ENCODE data around the gene WNK2.
"Not testable (repeated sequence)": the region's sequence is repeated elsewhere in the genome, so short reads cannot be mapped to it uniquely, and the experiment has no call there.

Gene WNK2

GRCh38 chr9:93183663-93184431 is at the start of gene WNK2:
Gene WNK2, plus strand, starts transcription at chr9:93184139. Its CDS starts 791 bp downstream, at chr9:93184930.
- DNase-seq (ENCODE audit: low spot score) = peak; percentile 59

DNA sequence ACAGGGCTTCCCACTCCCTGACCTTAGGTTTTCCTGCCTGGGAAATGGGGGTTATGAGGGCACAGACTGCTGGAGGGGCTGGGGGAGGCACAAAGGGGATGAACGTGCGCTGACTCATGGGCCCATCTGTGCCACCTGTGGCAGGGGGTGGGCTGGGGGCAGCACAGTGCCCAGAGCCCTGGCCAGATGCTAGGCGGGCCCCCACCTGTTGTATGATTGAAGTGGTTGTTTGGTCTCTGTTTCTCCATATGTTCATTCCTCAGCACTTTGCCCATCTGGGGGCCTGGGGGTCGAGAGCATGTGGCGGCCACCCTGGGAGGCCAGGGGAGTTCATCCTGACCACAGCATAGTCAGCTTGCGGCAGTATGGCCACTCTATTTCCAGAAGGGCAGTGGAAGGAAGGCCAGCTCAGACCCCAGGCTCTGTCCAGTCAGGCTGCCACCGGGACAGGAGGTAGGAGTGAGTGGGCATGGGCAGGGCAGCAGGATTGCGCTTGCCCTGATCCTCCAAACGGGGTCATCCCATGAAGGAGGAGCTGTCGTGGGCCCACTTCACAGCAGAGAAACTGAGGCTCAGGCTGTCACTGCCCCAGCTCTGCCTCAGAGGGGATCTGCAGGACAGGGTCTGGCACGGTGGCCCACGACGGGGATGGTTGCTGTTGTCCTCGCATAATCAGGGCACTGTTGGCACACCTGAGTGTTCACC is 49.0 kb upstream of the WNK2 start:
- no peak for DNase-seq (ENCODE audit: low spot score)

GRCh38 chr9:93136011-93136440 is 47.9 kb upstream of the WNK2 start:
- DNase-seq (ENCODE audit: low spot score) = peak; percentile 85

- no peak for DNase-seq (ENCODE audit: low spot score)
Observed at GRCh38 chr9:93137362-93137761, 46.6 kb upstream of the WNK2 start.

GRCh38 chr9:93138171-93138764 is 45.7 kb upstream of the WNK2 start:
- no peak for DNase-seq (ENCODE audit: low spot score)

- DNase-seq (ENCODE audit: low spot score) = no peak
Observed at GRCh38 chr9:93139365-93140182, 44.4 kb upstream of the WNK2 start.

DNA sequence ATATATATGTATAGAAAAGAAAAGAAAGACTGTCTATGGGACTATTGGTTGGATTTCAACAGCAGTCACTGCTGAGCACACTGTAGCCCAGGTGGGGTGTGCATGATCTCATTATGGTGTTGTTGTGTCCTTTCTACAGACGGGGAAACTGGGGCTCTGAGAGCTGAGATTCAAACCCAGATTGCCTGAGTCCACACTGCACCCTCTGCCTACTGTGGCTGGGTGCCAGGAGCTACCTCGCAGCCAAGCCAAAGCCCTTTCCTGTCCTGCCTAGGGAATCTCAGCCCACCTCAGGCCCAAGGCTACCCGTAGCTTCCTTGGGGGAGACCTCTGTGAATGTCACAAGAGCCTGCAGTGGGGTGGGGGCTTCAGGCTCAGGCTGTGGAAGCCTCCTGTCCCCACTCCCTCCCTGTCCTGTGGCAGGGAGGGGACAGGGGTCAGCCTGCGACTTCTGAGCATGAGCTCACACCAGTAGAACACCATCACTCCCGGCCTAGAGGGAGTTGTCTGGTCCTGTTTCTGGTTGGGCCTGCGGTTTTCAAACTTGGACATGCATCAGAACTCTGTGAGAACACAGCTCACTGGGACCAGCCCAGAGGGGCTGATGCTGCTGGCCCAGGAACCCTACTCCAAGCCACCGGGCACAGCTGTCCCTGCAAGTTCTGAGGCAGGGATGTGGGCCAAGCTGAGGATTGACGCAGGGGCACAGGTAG is 42.0 kb upstream of the WNK2 start:
- DNase-seq (ENCODE audit: low spot score) = no peak

DNA sequence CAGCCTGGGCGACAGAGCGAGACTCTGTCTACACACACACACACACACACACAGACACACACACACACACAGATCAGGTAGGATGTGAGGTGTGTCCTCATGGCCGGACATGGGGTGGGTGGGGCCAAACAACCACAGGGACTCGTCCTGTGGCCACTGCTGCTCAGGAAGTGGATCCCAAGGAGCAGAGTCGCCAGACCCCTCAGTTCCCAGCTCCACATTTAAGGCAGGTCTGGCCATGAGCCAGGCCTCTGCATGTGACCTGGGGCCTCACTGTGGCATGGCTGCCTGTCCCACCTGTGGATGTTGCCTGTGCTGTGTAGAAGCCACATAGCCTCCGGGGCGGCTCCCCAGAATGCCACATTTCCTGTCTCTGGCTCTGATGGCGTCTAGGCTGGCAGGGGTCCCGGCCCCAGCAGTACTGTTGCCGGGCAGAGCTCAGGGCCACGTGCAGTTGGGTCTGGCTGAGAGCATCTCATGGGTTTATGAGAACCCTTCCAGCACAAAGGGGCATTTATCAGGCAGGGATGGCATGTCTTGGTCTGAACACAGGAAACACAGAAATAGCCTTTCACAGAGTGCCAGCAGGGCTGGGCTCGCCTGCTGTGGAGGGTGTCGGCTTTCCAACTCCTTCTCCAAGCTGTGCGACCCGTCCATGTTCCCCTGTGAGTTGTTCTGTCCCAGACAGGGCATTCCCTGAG is 40.0 kb upstream of the WNK2 start:
- peak; percentile 74 for DNase-seq (ENCODE audit: low spot score)

- DNase-seq (ENCODE audit: low spot score) = not testable (repeated sequence)
Observed at GRCh38 chr9:93146696-93147095, 37.2 kb upstream of the WNK2 start.

GRCh38 chr9:93147632-93148031 is 36.3 kb upstream of the WNK2 start:
- DNase-seq (ENCODE audit: low spot score) = peak; percentile 60

- DNase-seq (ENCODE audit: low spot score) = no peak
Observed at GRCh38 chr9:93148721-93149120, 35.2 kb upstream of the WNK2 start.

- DNase-seq (ENCODE audit: low spot score) = no peak
Observed at GRCh38 chr9:93149361-93149760, 34.6 kb upstream of the WNK2 start.

DNA sequence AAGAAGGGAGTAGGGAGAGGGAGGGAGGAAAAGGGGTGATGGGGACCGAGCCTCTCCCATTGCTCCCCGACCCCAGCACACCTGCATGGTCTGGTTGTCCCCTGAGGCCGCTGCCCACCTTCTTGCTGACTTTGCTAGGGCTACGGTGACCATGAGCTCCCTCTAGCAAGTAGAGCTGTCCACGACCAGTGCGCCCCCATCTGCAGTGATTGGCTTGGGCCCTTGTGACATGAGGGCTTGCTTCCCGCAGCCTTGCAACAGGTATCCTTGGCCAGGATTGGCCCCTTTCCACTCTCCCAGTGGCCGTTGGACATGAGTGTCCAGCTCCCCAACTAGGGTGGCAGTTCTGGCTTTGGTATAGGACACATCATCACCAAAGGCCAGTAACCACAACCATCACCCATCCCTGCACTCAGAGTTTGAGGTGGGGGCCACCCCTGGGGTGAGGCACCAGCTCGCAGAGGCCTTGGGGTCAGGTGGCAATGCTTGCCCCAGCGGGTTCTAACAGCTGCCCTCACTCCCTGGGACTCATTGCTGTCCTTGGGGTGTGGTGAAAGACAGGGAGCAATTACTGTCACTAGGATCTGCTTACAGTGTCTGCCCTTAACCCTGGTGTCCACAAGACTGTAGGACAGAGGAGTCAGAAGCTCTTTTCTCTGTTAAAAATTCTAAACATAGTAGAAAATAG is 32.7 kb upstream of the WNK2 start:
- no peak for DNase-seq (ENCODE audit: low spot score)

- DNase-seq (ENCODE audit: low spot score) = peak; percentile 54
Observed at GRCh38 chr9:93154293-93154903, 29.5 kb upstream of the WNK2 start.

GRCh38 chr9:93155716-93156474 is 28.0 kb upstream of the WNK2 start:
- DNase-seq (ENCODE audit: low spot score) = peak; percentile 97

DNA sequence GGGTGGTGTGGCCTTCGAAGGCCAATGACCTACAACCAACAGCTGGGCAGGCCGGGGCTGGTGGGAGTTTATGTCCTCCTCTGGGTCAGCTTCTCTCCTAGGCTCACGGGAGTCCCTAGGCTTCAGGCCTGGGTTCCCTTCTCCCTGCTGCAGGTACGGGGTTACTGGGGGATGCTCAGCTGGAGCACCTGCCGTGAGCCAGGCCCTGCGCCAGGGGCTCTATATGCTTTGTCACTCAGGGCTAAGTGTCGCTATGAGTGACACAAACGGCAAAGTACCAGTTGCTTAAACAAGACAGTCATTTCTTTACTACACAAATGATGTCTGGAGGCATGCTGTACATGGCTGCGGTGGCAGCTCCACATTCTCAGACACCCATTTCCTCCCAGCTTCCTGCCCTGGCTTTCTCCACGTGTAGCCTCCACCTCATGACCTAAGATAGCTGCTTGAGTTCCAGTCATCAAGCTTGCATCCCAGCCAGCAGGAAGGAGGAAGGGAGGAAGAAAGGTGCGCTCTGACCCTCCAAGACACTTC is 27.4 kb upstream of the WNK2 start:
- no peak for DNase-seq (ENCODE audit: low spot score)

- DNase-seq (ENCODE audit: low spot score) = peak; percentile 87
Observed at GRCh38 chr9:93159601-93160471, 24.1 kb upstream of the WNK2 start.

All from cerebellar cortex (tissue), 1 donor.